Neural progenitor cell (in vitro differentiated cells): Measurements from ENCODE around the gene USP7. TPM values are rescaled to one million over a fixed set of nuclear protein-coding genes. Genes with fewer than 3 reads are reported as not detected.

Source experiments
- DNase-seq: peaks from one replicate; pipeline ENCODE4 v3.0.0-alpha.2; 2016; ENCODE audit warnings: low spot score
- H2AFZ ChIP-seq: fragments of 200-600 bp; sonication (generic); replicated peaks from 2 replicates; pipeline ENCODE4 v1.6.1; 2016; ENCODE audit warnings: antibody characterized with exemption
- H3F3A ChIP-seq: fragments of 200-600 bp; sonication (generic); 2 replicates; pipeline ENCODE4 v1.6.1; 2016; ENCODE audit warnings: antibody characterized with exemption, low read depth
- H3K27ac ChIP-seq: fragments of 200-600 bp; sonication (generic); 2 replicates; pipeline ENCODE4 v1.5.1; 2016; ENCODE audit warnings: mild to moderate bottlenecking
- H3K27me3 ChIP-seq: fragments of 200-600 bp; sonication (generic); 2 replicates; pipeline ENCODE4 v1.6.1; 2016; ENCODE audit warnings: mild to moderate bottlenecking, moderate library complexity
- H3K36me3 ChIP-seq: fragments of 200-600 bp; sonication (generic); 2 replicates; pipeline ENCODE4 v1.5.1; 2016
- H3K4me1 ChIP-seq: fragments of 200-600 bp; sonication (generic); 2 replicates; pipeline ENCODE4 v1.6.1; 2016; ENCODE audit warnings: mixed run types
- H3K4me2 ChIP-seq: fragments of 200-600 bp; sonication (generic); 2 replicates; pipeline ENCODE4 v1.6.1; 2016
- H3K4me3 ChIP-seq: fragments of 200-600 bp; sonication (generic); 2 replicates; pipeline ENCODE4 v1.5.1; 2016
- H3K79me2 ChIP-seq: fragments of 200-600 bp; sonication (generic); 2 replicates; pipeline ENCODE4 v1.6.1; 2016; ENCODE audit warnings: low read depth
- H3K9ac ChIP-seq: fragments of 200-600 bp; sonication (generic); 2 replicates; pipeline ENCODE4 v1.6.1; 2016
- H3K9me3 ChIP-seq: fragments of 200-600 bp; sonication (generic); 2 replicates; pipeline ENCODE4 v1.5.1; 2016; ENCODE audit warnings: low read depth
- H4K20me1 ChIP-seq: fragments of 200-600 bp; sonication (generic); 2 replicates; pipeline ENCODE4 v1.6.1; 2016; ENCODE audit warnings: low read depth
- H3K27ac Mint-ChIP-seq: 3 replicates; pipeline ENCODE4 v1.8.0; 2021; ENCODE audit warnings: mixed read lengths
- H3K27me3 Mint-ChIP-seq: 2 replicates; pipeline ENCODE4 v1.8.0; 2022; ENCODE audit warnings: low read depth, mild to moderate bottlenecking, inconsistent platforms, moderate library complexity, mixed read lengths; ENCODE audit not compliant: insufficient read depth
- H3K36me3 Mint-ChIP-seq: 3 replicates; pipeline ENCODE4 v1.8.0; 2021; ENCODE audit warnings: mixed read lengths
- H3K4me1 Mint-ChIP-seq: 3 replicates; pipeline ENCODE4 v1.8.0; 2021; ENCODE audit warnings: mixed read lengths
- H3K4me3 Mint-ChIP-seq: 3 replicates; pipeline ENCODE4 v1.8.0; 2021; ENCODE audit warnings: mild to moderate bottlenecking, moderate library complexity, mixed read lengths
- H3K9me3 Mint-ChIP-seq: 3 replicates; pipeline ENCODE4 v1.8.0; 2020; ENCODE audit warnings: mixed read lengths
- EZH2 ChIP-seq: fragments of 200-600 bp; sonication (generic); IDR thresholded peaks from 2 replicates; pipeline ENCODE4 v1.6.1; 2017; ENCODE audit warnings: antibody characterized with exemption, mild to moderate bottlenecking, moderate library complexity
- EZH2phosphoT487 ChIP-seq: fragments of 200-600 bp; sonication (generic); IDR thresholded peaks from 2 replicates; pipeline ENCODE4 v1.6.1; 2017; ENCODE audit warnings: antibody characterized with exemption
- total RNA-seq: library from RNA; depleted of rRNA; stranded (reverse); fragments of >200 nt; gene quantifications from 2 replicates; pipeline ENCODE4 v1.2.3, GENCODE V29; 2015; ENCODE audit warnings: low replicate concordance
- TF ChIP-seq, protein P1 (sequence below): fragments of 200-600 bp; sonication (generic); IDR thresholded peaks from 2 replicates; pipeline ENCODE4 v1.5.1; 2017; ENCODE audit warnings: antibody characterized with exemption, mild to moderate bottlenecking

The USP7 gene
- total RNA-seq, 1 donor from 2014 or later = 90.3 TPM

DNA sequence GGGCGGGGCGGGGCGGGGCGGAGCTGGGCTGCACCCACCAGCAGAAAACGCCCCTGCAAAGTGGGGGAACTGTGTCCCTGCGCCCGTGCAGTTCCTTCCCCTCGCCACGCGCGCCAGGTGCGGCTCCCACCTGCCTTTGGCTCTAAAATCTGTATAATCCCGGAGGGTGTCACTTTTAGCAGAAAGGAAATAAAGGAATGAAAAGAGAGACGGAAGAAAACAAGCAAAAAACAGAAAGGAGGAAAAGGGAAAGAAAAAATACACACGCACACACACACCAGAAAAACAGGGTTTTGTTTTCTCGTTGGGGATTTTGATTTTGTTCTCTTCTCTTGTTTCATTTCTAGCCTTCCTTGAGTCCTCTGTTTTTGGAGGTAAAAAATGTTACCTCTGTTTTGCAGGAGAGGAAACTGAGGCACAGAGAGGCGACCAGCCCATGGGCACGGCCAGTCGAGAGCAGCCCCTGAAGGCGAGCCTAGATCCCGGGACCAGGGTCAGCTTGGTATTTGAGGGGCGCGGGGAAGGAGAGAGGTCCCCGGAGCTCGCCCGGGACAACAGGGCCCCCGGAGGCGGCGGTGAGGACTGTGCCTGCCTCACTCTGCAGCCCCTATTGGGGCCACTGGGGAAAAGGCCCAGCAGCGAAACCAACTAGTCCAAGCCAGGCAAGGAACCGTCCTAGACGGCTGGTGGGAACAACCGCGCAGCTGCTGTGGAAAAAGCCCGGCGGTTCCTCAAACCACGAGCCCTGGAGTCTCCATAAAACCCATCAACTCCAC is 94.3 kb downstream of the USP7 start:
- TF ChIP-seq, protein P1, sequence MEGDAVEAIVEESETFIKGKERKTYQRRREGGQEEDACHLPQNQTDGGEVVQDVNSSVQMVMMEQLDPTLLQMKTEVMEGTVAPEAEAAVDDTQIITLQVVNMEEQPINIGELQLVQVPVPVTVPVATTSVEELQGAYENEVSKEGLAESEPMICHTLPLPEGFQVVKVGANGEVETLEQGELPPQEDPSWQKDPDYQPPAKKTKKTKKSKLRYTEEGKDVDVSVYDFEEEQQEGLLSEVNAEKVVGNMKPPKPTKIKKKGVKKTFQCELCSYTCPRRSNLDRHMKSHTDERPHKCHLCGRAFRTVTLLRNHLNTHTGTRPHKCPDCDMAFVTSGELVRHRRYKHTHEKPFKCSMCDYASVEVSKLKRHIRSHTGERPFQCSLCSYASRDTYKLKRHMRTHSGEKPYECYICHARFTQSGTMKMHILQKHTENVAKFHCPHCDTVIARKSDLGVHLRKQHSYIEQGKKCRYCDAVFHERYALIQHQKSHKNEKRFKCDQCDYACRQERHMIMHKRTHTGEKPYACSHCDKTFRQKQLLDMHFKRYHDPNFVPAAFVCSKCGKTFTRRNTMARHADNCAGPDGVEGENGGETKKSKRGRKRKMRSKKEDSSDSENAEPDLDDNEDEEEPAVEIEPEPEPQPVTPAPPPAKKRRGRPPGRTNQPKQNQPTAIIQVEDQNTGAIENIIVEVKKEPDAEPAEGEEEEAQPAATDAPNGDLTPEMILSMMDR = no peak
- TF ChIP-seq EZH2 = no peak
- TF ChIP-seq EZH2phosphoT487 = no peak
- peaks cover 42% of the 10 kb centered on the region for H3F3A ChIP-seq
- peaks cover 43% of the 10 kb centered on the region for H3K79me2 ChIP-seq
- H3K4me1 ChIP-seq = peaks cover 25% of the 10 kb centered on the region
- H3K36me3 ChIP-seq = no peaks in the 10 kb centered on the region
- peak overlapping the region; percentile 85 for H2AFZ ChIP-seq
- peaks cover 13% of the 10 kb centered on the region for H3K27me3 Mint-ChIP-seq
- peak overlapping the region; percentile 86 for H3K4me3 Mint-ChIP-seq
- no peaks in the 10 kb centered on the region for H3K9me3 ChIP-seq
- H3K27ac Mint-ChIP-seq = peak overlapping the region; percentile 27
- H3K4me3 ChIP-seq = peak overlapping the region; percentile 96
- H4K20me1 ChIP-seq = peaks cover 38% of the 10 kb centered on the region
- no peak overlapping the region for H3K27ac ChIP-seq
- peak overlapping the region; percentile 89 for H3K4me2 ChIP-seq
- H3K9me3 Mint-ChIP-seq = no peaks in the 10 kb centered on the region
- no peaks in the 10 kb centered on the region for H3K27me3 ChIP-seq
- peaks cover 46% of the 10 kb centered on the region for H3K4me1 Mint-ChIP-seq
- H3K9ac ChIP-seq = no peak overlapping the region
- no peaks in the 10 kb centered on the region for H3K36me3 Mint-ChIP-seq
- peak; percentile 77 for DNase-seq

DNA sequence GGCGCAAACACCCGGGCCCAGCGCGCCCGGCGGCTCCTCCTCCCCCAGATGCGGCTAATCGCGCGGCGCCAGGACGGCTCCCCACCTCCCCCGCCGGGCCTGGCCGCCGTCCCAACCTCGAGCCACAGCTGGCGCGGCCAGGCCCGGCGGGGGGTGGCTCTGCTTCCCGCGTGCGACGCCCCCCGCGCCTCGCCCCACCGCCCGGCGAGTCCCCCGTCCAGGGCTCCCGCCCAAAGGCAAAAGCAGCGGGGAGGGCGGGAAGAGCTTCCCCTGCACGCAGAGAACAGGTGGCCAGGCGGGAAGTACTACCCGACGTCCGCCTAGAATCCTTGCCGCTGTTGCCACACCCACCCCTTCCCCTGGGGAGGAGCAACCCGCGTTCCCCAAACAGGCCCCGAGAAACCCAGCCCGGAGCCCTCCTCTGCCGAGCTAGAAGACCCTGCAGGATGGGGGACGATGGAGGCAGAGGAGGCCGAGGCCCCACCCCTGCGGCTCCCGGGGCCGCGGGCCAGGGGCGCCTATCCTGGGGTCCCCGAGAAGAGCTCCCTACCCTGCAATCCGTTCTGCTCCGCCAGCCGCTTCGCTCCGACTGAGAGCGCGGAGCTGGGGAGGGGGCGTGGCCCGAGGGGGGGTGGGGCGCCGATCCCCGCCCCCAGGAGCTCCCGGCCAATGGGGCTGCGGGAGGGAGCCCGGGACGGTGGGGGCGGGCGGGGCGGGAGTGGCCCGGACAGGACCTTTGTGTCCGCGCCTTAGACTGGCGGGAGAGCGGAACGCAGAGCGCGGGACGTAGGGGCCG is 95.1 kb downstream of the USP7 start, which contains the start of gene CARHSP1:
CARHSP1 (minus strand) TSS at position 591 of the 796 bp plus-strand sequence. CDS start 9,678 bp downstream, outside the sequence.
- Histone ChIP-seq H3K9ac (peak within 1 kb of the TSS; percentile 75), H3K4me1 (peaks cover 33% of the 10 kb centered on the region), H3F3A (peaks cover 48% of the 10 kb centered on the region), H3K4me2 (peak within 1 kb of the TSS; percentile 90), H4K20me1 (peaks cover 45% of the 10 kb centered on the region), H3K79me2 (peaks cover 51% of the 10 kb centered on the region), H3K27me3 (no peaks in the 10 kb centered on the region), H2AFZ (peak within 1 kb of the TSS; percentile 85), H3K9me3 (no peaks in the 10 kb centered on the region), H3K4me3 (peak within 1 kb of the TSS; percentile 96), H3K36me3 (no peaks in the 10 kb centered on the region), H3K27ac (peak within 1 kb of the TSS; percentile 88)
- Mint-ChIP-seq H3K9me3 (no peaks in the 10 kb centered on the region), H3K4me3 (peak within 1 kb of the TSS; percentile 99), H3K4me1 (peaks cover 54% of the 10 kb centered on the region), H3K36me3 (no peaks in the 10 kb centered on the region), H3K27me3 (peaks cover 13% of the 10 kb centered on the region), H3K27ac (peak within 1 kb of the TSS; percentile 85)
- TF ChIP-seq EZH2phosphoT487 = no peak
- TF ChIP-seq EZH2 = no peak
- TF ChIP-seq, protein P1 = no peak
- DNase-seq = peak; percentile 97

DNA sequence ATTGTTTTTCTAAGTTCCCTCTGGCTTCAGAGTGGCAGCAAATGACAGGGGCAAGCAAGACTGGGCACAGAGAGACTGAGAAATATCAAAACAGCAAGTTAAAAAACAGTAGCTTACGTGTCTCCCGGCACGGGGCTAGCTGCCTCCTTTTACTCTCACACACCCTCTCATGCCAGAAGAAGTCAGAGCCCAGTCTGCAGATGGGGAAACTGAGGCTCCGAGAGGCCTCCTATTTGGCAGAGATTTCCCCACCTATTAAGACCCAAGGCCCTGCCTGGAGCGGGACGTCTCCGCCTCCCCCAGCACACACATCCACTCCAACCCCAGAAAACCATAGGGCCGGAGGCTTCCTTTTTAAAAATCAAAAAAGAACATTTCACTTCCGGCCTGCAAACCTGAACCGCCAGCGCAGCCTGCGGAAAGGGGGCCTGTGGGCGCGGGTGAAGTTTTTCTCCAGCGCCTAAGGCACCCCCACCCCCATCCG is 95.7 kb downstream of the USP7 start:
- H3K4me1 Mint-ChIP-seq = peaks cover 54% of the 10 kb centered on the region
- peaks cover 13% of the 10 kb centered on the region for H3K27me3 Mint-ChIP-seq
- TF ChIP-seq EZH2 (no peak), EZH2phosphoT487 (no peak)
- TF ChIP-seq, protein P1 = no peak
- H3K36me3 Mint-ChIP-seq = no peaks in the 10 kb centered on the region
- H3K9ac ChIP-seq = peak overlapping the region; percentile 75
- H3K36me3 ChIP-seq = no peaks in the 10 kb centered on the region
- H3K27ac ChIP-seq = peak overlapping the region; percentile 88
- peaks cover 52% of the 10 kb centered on the region for H4K20me1 ChIP-seq
- no peak overlapping the region for H2AFZ ChIP-seq
- no peaks in the 10 kb centered on the region for H3K9me3 ChIP-seq
- peaks cover 48% of the 10 kb centered on the region for H3F3A ChIP-seq
- H3K4me3 ChIP-seq = peak overlapping the region; percentile 96
- H3K4me1 ChIP-seq = peaks cover 39% of the 10 kb centered on the region
- peak overlapping the region; percentile 90 for H3K4me2 ChIP-seq
- no peaks in the 10 kb centered on the region for H3K27me3 ChIP-seq
- peak overlapping the region; percentile 99 for H3K4me3 Mint-ChIP-seq
- no peaks in the 10 kb centered on the region for H3K9me3 Mint-ChIP-seq
- no peak for DNase-seq
- H3K79me2 ChIP-seq = peaks cover 58% of the 10 kb centered on the region
- peak overlapping the region; percentile 85 for H3K27ac Mint-ChIP-seq
